Body of pancreas (tissue), 4 donors: ENCODE measurements around the gene TEF.

Source experiments
- POLR2A ChIP-seq, 3 donors: fragments of 450-650 bp; IDR thresholded peaks; one replicate each; pipeline ENCODE4 v1.6.1; 2016; ENCODE audit warnings: antibody characterized with exemption in 3 of 3, mild to moderate bottlenecking in 2 of 3
- TF ChIP-seq, protein P1 (sequence below), 7 experiments: fragments of 450-650 bp in 4 of 7; fragments of 200-600 bp in 3 of 7; sonication (generic) in 3 of 7; IDR thresholded peaks; one replicate each; pipeline ENCODE4 v1.5.1; 2016 to 2019; ENCODE audit warnings: antibody characterized with exemption in 7 of 7

DNA sequence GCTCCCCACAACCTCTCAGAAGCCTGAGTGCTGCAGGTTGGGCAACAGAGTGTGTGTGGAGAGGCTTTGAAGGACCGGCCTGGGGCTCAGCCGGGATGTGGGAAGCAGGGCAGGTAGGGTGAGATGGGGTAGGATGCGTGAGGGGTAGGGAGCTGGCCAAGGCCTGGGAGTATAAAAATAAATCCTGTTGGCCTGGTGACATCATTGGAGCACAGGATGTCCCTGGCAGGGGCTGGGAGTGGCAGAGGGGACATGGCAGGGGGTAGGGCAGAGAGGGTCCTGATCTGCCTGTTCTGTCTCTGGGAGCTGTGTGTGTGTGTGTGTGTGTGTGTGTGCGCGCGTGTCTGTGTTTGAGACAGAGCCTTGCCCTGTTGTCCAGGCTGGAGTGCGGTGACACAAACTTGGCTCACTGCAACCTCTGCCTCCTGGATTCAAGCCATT lies 28.6 kb downstream of the TEF start:
- TF ChIP-seq, protein P1, sequence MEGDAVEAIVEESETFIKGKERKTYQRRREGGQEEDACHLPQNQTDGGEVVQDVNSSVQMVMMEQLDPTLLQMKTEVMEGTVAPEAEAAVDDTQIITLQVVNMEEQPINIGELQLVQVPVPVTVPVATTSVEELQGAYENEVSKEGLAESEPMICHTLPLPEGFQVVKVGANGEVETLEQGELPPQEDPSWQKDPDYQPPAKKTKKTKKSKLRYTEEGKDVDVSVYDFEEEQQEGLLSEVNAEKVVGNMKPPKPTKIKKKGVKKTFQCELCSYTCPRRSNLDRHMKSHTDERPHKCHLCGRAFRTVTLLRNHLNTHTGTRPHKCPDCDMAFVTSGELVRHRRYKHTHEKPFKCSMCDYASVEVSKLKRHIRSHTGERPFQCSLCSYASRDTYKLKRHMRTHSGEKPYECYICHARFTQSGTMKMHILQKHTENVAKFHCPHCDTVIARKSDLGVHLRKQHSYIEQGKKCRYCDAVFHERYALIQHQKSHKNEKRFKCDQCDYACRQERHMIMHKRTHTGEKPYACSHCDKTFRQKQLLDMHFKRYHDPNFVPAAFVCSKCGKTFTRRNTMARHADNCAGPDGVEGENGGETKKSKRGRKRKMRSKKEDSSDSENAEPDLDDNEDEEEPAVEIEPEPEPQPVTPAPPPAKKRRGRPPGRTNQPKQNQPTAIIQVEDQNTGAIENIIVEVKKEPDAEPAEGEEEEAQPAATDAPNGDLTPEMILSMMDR (IDR thresholded peaks at IDR 0.05) = peak in 1 of 7 experiments; percentile 8
- TF ChIP-seq POLR2A (IDR thresholded peaks at IDR 0.05) = peak in 2 of 3 donors; percentile 35 to 39
